ENCODE measurements around the gene PPP4R4. TPM values are rescaled to one million over a fixed set of nuclear protein-coding genes. Genes with fewer than 3 reads are reported as not detected.
"Not testable (repeated sequence)": the region's sequence is repeated elsewhere in the genome, so short reads cannot be mapped to it uniquely, and the experiment has no call there.

PPP4R4 gene
- total RNA-seq, 1 experiment from 2014 or later, result not detected

GRCh38 chr14:94225460-94226378, 51.6 kb downstream of the PPP4R4 start:
- in situ Hi-C loops (cut with HindIII; ENCODE audit: low pct_unique_long_range_greater_than_20kb, low sequenced_read_pairs), result no loop called here
- no peak for DNase-seq (ENCODE audit: low read depth)

GRCh38 chr14:94227029-94227428, 52.9 kb downstream of the PPP4R4 start:
- DNase-seq (ENCODE audit: low read depth), result no peak
- in situ Hi-C loops (cut with HindIII; ENCODE audit: low pct_unique_long_range_greater_than_20kb, low sequenced_read_pairs), result no loop called here

- in situ Hi-C loops (cut with HindIII; ENCODE audit: low pct_unique_long_range_greater_than_20kb, low sequenced_read_pairs), result no loop called here
- DNase-seq (ENCODE audit: low read depth), result no peak
These were observed 62.9 kb downstream of the PPP4R4 start for GRCh38 chr14:94237046-94237445.

GRCh38 chr14:94237983-94238382, 63.9 kb downstream of the PPP4R4 start:
- in situ Hi-C loops (cut with HindIII; ENCODE audit: low pct_unique_long_range_greater_than_20kb, low sequenced_read_pairs), result no loop called here
- no peak for DNase-seq (ENCODE audit: low read depth)

GRCh38 chr14:94239406-94239805, 65.3 kb downstream of the PPP4R4 start:
- in situ Hi-C loops (cut with HindIII; ENCODE audit: low pct_unique_long_range_greater_than_20kb, low sequenced_read_pairs), result no loop called here
- DNase-seq (ENCODE audit: low read depth), result no peak

GRCh38 chr14:94244182-94244581, 70.1 kb downstream of the PPP4R4 start:
- in situ Hi-C loops (cut with HindIII; ENCODE audit: low pct_unique_long_range_greater_than_20kb, low sequenced_read_pairs), result no loop called here
- no peak for DNase-seq (ENCODE audit: low read depth)

- DNase-seq (ENCODE audit: low read depth); in situ Hi-C loops (cut with HindIII; ENCODE audit: low pct_unique_long_range_greater_than_20kb, low sequenced_read_pairs): not testable (repeated sequence)
These were observed 90.1 kb downstream of the PPP4R4 start for GRCh38 chr14:94264195-94264594.

- DNase-seq (ENCODE audit: low read depth), result no peak
- in situ Hi-C loops (cut with HindIII; ENCODE audit: low pct_unique_long_range_greater_than_20kb, low sequenced_read_pairs), result no loop called here
These were observed 93.2 kb downstream of the PPP4R4 start for GRCh38 chr14:94267352-94267751.

- in situ Hi-C loops (cut with HindIII; ENCODE audit: low pct_unique_long_range_greater_than_20kb, low sequenced_read_pairs); DNase-seq (ENCODE audit: low read depth): not testable (repeated sequence)
These were observed 94.5 kb downstream of the PPP4R4 start for GRCh38 chr14:94268582-94268981.

- no peak for DNase-seq (ENCODE audit: low read depth)
- in situ Hi-C loops (cut with HindIII; ENCODE audit: low pct_unique_long_range_greater_than_20kb, low sequenced_read_pairs), result no loop called here
These were observed 95.0 kb downstream of the PPP4R4 start for GRCh38 chr14:94269156-94269555.

GRCh38 chr14:94276898-94277561, 102.9 kb downstream of the PPP4R4 start:
- DNase-seq (ENCODE audit: low read depth); in situ Hi-C loops (cut with HindIII; ENCODE audit: low pct_unique_long_range_greater_than_20kb, low sequenced_read_pairs): not testable (repeated sequence)

GRCh38 chr14:94278731-94279130, 104.6 kb downstream of the PPP4R4 start:
- in situ Hi-C loops (cut with HindIII; ENCODE audit: low pct_unique_long_range_greater_than_20kb, low sequenced_read_pairs), result no loop called here
- no peak for DNase-seq (ENCODE audit: low read depth)

GRCh38 chr14:94282991-94283723, 109.0 kb downstream of the PPP4R4 start:
- in situ Hi-C loops (cut with HindIII; ENCODE audit: low pct_unique_long_range_greater_than_20kb, low sequenced_read_pairs), result no loop called here
- no peak for DNase-seq (ENCODE audit: low read depth)

GRCh38 chr14:94284221-94284620, 110.1 kb downstream of the PPP4R4 start:
- DNase-seq (ENCODE audit: low read depth), result no peak
- in situ Hi-C loops (cut with HindIII; ENCODE audit: low pct_unique_long_range_greater_than_20kb, low sequenced_read_pairs), result no loop called here

- in situ Hi-C loops (cut with HindIII; ENCODE audit: low pct_unique_long_range_greater_than_20kb, low sequenced_read_pairs), result no loop called here
- no peak for DNase-seq (ENCODE audit: low read depth)
These were observed 111.0 kb downstream of the PPP4R4 start for GRCh38 chr14:94285158-94285557.

GRCh38 chr14:94288610-94289465, 114.7 kb downstream of the PPP4R4 start:
- in situ Hi-C loops (cut with HindIII; ENCODE audit: low pct_unique_long_range_greater_than_20kb, low sequenced_read_pairs), result no loop called here
- DNase-seq (ENCODE audit: low read depth), result no peak

- in situ Hi-C loops (cut with HindIII; ENCODE audit: low pct_unique_long_range_greater_than_20kb, low sequenced_read_pairs), result no loop called here
These were observed 116.1 kb downstream of the PPP4R4 start for GRCh38 chr14:94290197-94290596.

More at GRCh38 chr14:94290197-94290596, 116.1 kb downstream of the PPP4R4 start:
- no peak for DNase-seq (ENCODE audit: low read depth)
